ENCODE data around the gene GPR17.

Gene GPR17

GRCh38 chr2:127643439-127644065 lies 2.4 kb upstream of the GPR17 start:
- DNase-seq: no peak

- DNase-seq: no peak
Measured at GRCh38 chr2:127644066-127645025, 1.6 kb upstream of the GPR17 start.

GRCh38 chr2:127645026-127645394 lies 943 bp upstream of the GPR17 start:
- no peak for DNase-seq

- no peak for DNase-seq
Measured at GRCh38 chr2:127646487-127647241, 711 bp downstream of the GPR17 start.

- DNase-seq: no peak
Measured at GRCh38 chr2:127647242-127648190, 1.6 kb downstream of the GPR17 start.

GRCh38 chr2:127648321-127648720 lies 2.4 kb downstream of the GPR17 start:
- DNase-seq: no peak

- DNase-seq: no peak
Measured at GRCh38 chr2:127649100-127649611, 3.2 kb downstream of the GPR17 start.

GRCh38 chr2:127649684-127650040 lies 3.7 kb downstream of the GPR17 start:
- peak; percentile 81 for DNase-seq

GRCh38 chr2:127650041-127650784 lies 4.3 kb downstream of the GPR17 start:
- no peak for DNase-seq

- no peak for DNase-seq
Measured at GRCh38 chr2:127650785-127651380, 4.9 kb downstream of the GPR17 start.

- DNase-seq: no peak
Measured at GRCh38 chr2:127651381-127651809, 5.4 kb downstream of the GPR17 start.

GRCh38 chr2:127651971-127652550 lies 6.1 kb downstream of the GPR17 start:
- no peak for DNase-seq

- DNase-seq: no peak
Measured at GRCh38 chr2:127652786-127653357, 6.9 kb downstream of the GPR17 start.

- DNase-seq: no peak
Measured at GRCh38 chr2:127653421-127654083, 7.6 kb downstream of the GPR17 start.

GRCh38 chr2:127654084-127654837 lies 8.3 kb downstream of the GPR17 start:
- no peak for DNase-seq

- no peak for DNase-seq
Measured at GRCh38 chr2:127654838-127655175, 8.9 kb downstream of the GPR17 start.

- no peak for DNase-seq
Measured at GRCh38 chr2:127655209-127656073, 9.5 kb downstream of the GPR17 start.

Measured in CD4-positive, alpha-beta T cell treated with Interleukin-10 for 1 hour (primary cell).